ENCODE data around the gene GIMAP5. TPM values are rescaled to one million over a fixed set of nuclear protein-coding genes. Genes with fewer than 3 reads are reported as not detected.
"Not testable (repeated sequence)": the region's sequence is repeated elsewhere in the genome, so short reads cannot be mapped to it uniquely, and the experiment has no call there.

The GIMAP5 gene
- total RNA-seq, 4 donors from 2014 or later = 20.4 to 103 (median 31.9) TPM

DNA sequence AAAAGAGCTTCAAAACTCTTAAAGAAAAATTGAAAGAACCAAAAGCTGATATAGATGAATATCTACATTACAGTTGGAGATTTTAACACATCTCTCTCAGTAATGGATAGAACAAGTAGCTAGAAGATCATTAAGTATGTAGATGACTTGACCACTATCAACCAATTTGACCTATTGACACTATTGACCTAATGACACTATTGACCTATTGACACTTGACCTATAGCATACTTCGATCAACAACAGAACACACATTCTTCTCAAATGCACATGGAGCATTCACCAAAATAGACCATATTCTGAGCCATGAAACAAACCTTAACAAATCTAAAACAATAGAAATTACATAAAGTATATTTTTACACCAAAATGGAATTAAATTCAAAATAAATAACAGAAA is 22.3 kb downstream of the GIMAP5 start:
- Histone ChIP-seq H3K27ac (no peak overlapping the region), H3K36me3 (no peaks in the 10 kb centered on the region), H3K27me3 (no peaks in the 10 kb centered on the region), H3K9me3 (no peaks in the 10 kb centered on the region), H3K4me1 (no peaks in the 10 kb centered on the region), H3K4me3 (no peak overlapping the region)
- TF ChIP-seq, protein P1, sequence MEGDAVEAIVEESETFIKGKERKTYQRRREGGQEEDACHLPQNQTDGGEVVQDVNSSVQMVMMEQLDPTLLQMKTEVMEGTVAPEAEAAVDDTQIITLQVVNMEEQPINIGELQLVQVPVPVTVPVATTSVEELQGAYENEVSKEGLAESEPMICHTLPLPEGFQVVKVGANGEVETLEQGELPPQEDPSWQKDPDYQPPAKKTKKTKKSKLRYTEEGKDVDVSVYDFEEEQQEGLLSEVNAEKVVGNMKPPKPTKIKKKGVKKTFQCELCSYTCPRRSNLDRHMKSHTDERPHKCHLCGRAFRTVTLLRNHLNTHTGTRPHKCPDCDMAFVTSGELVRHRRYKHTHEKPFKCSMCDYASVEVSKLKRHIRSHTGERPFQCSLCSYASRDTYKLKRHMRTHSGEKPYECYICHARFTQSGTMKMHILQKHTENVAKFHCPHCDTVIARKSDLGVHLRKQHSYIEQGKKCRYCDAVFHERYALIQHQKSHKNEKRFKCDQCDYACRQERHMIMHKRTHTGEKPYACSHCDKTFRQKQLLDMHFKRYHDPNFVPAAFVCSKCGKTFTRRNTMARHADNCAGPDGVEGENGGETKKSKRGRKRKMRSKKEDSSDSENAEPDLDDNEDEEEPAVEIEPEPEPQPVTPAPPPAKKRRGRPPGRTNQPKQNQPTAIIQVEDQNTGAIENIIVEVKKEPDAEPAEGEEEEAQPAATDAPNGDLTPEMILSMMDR (IDR thresholded peaks at IDR 0.05) = no peak
- intact Hi-C loops (cut with DNase I; ENCODE audit: low total_unique reads) = no loop called here
- DNase-seq = no peak

DNA sequence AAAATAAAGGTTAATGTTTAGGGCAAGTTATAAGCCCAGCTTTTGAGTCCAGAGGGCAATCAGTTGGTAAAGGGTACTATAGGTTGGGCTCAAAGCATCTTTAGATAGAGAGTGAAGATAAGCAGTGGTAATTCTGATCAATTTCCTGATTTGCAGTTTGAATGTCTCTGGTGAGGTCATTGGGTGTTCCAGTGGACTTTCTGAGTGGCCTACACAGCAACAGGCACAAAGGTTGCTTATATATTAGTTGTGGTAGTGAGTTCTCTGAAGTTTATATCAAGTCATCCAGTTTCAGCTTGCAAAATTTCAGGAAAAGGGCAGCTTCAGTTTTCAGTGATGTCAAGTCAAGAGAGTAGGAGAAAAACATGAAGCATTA is 29.1 kb downstream of the GIMAP5 start:
- intact Hi-C loops (cut with DNase I; ENCODE audit: low total_unique reads) = no loop called here
- H3K4me3 ChIP-seq = no peak overlapping the region
- DNase-seq = no peak
- H3K27me3 ChIP-seq = no peaks in the 10 kb centered on the region
- no peaks in the 10 kb centered on the region for H3K36me3 ChIP-seq
- no peaks in the 10 kb centered on the region for H3K9me3 ChIP-seq
- no peak overlapping the region for H3K27ac ChIP-seq
- no peaks in the 10 kb centered on the region for H3K4me1 ChIP-seq
- TF ChIP-seq, protein P1 (IDR thresholded peaks at IDR 0.05) = no peak
- TF ChIP-seq POLR2A (IDR thresholded peaks at IDR 0.05) = no peak

DNA sequence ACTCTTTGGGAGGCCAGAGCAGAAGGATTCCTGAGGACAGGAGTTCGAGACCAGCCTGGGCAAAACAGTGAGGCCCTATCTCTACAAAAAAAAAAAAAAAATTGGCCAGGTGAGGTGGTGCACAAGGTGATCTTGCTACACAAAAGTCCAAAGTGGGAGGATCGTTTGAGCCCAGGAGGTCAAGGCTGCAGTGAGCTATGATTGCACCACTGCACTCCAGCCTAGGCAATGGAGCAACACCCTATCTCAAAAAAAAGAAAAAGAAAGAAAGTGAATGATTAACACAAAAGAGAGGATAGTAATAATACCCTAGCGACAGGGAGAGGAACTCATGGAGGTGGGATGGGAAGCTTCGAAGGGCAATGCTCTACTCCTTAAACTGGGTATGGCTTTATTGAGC is 32.5 kb downstream of the GIMAP5 start:
- H3K4me1 ChIP-seq = no peaks in the 10 kb centered on the region
- no peaks in the 10 kb centered on the region for H3K27me3 ChIP-seq
- no peak overlapping the region for H3K27ac ChIP-seq
- DNase-seq = no peak
- no peak overlapping the region for H3K4me3 ChIP-seq
- H3K9me3 ChIP-seq = no peaks in the 10 kb centered on the region
- no peak for TF ChIP-seq POLR2A (IDR thresholded peaks at IDR 0.05)
- TF ChIP-seq, protein P1 (IDR thresholded peaks at IDR 0.05) = no peak
- intact Hi-C loops (cut with DNase I; ENCODE audit: low total_unique reads) = no loop called here
- no peaks in the 10 kb centered on the region for H3K36me3 ChIP-seq

DNA sequence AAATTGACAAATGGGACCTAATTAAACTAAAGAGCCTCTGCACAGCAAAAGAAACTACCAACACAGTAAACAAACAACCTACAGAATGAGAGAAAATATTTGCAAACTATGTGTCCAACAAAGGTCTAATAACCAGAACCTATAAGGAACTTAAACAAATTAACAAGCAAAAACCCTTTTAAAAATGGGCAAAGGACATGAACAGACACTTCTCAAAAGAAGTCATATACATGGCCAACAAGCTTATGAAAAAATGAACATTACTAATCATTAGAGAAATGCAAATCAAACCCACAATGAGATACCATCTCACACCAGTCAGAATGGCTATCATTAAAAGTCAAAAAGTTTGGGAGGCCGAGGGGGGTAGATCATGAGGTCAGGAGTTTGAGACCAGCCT is 36.9 kb downstream of the GIMAP5 start:
- H3K27ac ChIP-seq; DNase-seq; H3K9me3 ChIP-seq; H3K4me1 ChIP-seq; intact Hi-C loops (cut with DNase I; ENCODE audit: low total_unique reads); H3K36me3 ChIP-seq; H3K27me3 ChIP-seq; H3K4me3 ChIP-seq: not testable (repeated sequence)

DNA sequence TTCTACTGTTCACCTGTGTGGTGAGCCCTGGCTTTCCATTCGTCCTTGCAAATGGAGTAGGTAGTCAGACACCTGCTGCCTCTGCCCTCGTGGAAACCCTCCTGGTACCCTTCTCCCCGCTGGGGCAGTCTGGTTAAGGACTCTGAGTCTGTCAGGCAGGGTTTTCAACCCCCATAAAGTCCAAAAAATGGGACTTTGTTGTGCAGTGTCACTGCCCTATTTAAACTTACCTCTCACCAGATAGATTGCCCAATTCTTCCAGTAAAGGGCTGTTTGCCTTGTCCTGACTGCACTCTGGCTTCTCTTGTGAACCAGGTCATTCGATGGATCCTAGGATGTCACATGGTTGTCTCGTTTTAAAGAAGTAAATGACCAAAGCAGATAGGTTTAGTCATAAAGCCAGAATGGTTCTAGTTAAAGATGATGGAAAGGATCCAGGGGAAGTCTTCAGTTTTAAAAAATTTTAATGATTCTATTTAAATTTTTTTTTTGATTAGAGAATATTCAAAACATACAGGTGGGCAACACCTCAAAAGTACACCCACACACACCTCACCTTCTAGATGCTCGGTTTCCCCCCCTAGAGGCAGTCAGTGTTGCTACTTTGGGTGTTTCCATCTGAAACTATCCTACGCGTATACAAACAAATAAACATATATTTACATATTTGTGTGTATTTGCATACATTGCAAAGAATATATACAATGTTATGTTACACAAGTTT is 41.0 kb downstream of the GIMAP5 start:
- intact Hi-C loops (cut with DNase I; ENCODE audit: low total_unique reads) = no loop called here

More for the DNA sequence above, 41.0 kb downstream of the GIMAP5 start:
- no peak for DNase-seq
- no peaks in the 10 kb centered on the region for H3K27me3 ChIP-seq
- TF ChIP-seq POLR2A (IDR thresholded peaks at IDR 0.05) = no peak
- TF ChIP-seq, protein P1 (IDR thresholded peaks at IDR 0.05) = no peak
- no peaks in the 10 kb centered on the region for H3K9me3 ChIP-seq
- H3K4me1 ChIP-seq = peaks cover 0 to 4% of the 10 kb centered on the region in 2 donors
- no peak overlapping the region for H3K27ac ChIP-seq
- no peaks in the 10 kb centered on the region for H3K36me3 ChIP-seq
- H3K4me3 ChIP-seq = no peak overlapping the region
